T-helper 17 cell (primary cell): ENCODE results near the gene ALG1. TPM values are rescaled to one million over a fixed set of nuclear protein-coding genes. Genes with fewer than 3 reads are reported as not detected.

Source experiments
- ATAC-seq: fragments of 150-1000 bp; cut with Tn5 transposase; 2 replicates; pipeline ENCODE4 v1.10.0; 2021; ENCODE audit warnings: mild to moderate bottlenecking, moderate library complexity
- DNase-seq, 3 donors: peaks; one replicate each; pipeline versions ENCODE4 v3.0.0 to v3.0.0-alpha.2; 2020 to 2021
- H3K9me3 ChIP-seq: one replicate; pipeline ENCODE4 v1.7.0; 2013; ENCODE audit warnings: low read length, mild to moderate bottlenecking; ENCODE audit not compliant: control insufficient read depth, poor library complexity, severe bottlenecking
- H3K27ac Mint-ChIP-seq: one replicate; pipeline ENCODE4 v1.8.0; 2022; ENCODE audit warnings: mild to moderate bottlenecking, moderate library complexity, mixed read lengths
- H3K27me3 Mint-ChIP-seq: one replicate; pipeline ENCODE4 v1.8.0; 2022; ENCODE audit warnings: mixed read lengths
- H3K36me3 Mint-ChIP-seq: one replicate; pipeline ENCODE4 v1.8.0; 2022; ENCODE audit warnings: low read depth, mixed read lengths
- H3K4me1 Mint-ChIP-seq: one replicate; pipeline ENCODE4 v1.8.0; 2022; ENCODE audit warnings: mild to moderate bottlenecking, mixed read lengths
- H3K4me3 Mint-ChIP-seq: one replicate; pipeline ENCODE4 v1.8.0; 2022; ENCODE audit warnings: mild to moderate bottlenecking, moderate library complexity, mixed read lengths
- total RNA-seq, 4 donors: library from RNA in 2 of 4; stranded (reverse) in 2 of 4; gene quantifications; one replicate each; pipeline ENCODE4 v1.2.3 and lab custom pipeline; 2022 to 2026

Gene ALG1
- total RNA-seq, 2 donors from 2014 or later = 10.0 to 10.3 TPM

- H3K36me3 Mint-ChIP-seq = no peaks in the 10 kb centered on the region
- no peak for ATAC-seq
Observed at GRCh38 chr16:5058476-5058875, 13.2 kb upstream of the ALG1 start.

DNA sequence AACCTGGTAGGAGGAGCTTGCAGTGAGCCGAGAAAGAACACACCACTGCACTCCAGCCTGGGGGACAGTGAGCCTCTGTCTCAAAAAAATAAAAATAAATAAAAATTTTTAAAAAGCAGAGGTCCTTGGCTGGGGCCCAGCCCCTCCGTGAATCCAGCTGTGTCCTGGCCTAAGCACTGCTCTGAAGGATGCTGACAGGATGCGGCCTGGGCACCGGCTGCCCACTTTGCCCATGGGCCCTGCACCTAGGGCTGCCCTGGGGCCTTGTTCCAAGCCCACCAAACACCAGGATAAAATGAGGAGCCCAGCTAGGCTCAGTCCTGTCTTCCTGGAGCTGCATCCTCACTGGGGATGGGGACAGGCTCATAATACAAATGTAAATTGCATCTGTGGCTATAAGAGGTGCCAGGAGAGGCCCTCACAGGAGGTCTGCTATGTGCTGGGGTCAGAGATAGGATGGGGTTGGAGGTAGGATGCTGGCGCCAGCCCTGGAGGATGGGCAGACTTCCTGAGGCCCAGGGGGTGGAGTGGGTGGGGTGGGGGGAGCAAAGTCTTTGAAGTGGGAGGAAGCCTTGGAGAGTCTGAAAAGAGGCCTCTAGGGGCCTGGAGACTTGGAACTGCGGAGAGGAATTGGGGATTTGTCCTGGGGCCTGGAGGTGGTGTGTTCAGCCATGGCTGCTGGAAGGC is 12.1 kb upstream of the ALG1 start:
- Mint-ChIP-seq H3K27me3 (peaks cover 9% of the 10 kb centered on the region), H3K4me1 (peaks cover 4% of the 10 kb centered on the region), H3K36me3 (no peaks in the 10 kb centered on the region), H3K27ac (no peak overlapping the region), H3K4me3 (no peak overlapping the region)
- DNase-seq (no peak), ATAC-seq (no peak)
- no peaks in the 10 kb centered on the region for H3K9me3 ChIP-seq

More at GRCh38 chr16:5058476-5058875, 13.2 kb upstream of the ALG1 start:
- DNase-seq = no peak
- no peak overlapping the region for H3K4me3 Mint-ChIP-seq
- peaks cover 9% of the 10 kb centered on the region for H3K27me3 Mint-ChIP-seq
- H3K4me1 Mint-ChIP-seq = peaks cover 4% of the 10 kb centered on the region
- H3K27ac Mint-ChIP-seq = no peak overlapping the region
- no peaks in the 10 kb centered on the region for H3K9me3 ChIP-seq

GRCh38 chr16:5060073-5060641 is 11.5 kb upstream of the ALG1 start:
- peaks cover 9% of the 10 kb centered on the region for H3K27me3 Mint-ChIP-seq
- no peak overlapping the region for H3K4me3 Mint-ChIP-seq
- H3K4me1 Mint-ChIP-seq = peaks cover 4% of the 10 kb centered on the region
- ATAC-seq = no peak
- H3K9me3 ChIP-seq = no peaks in the 10 kb centered on the region
- no peak overlapping the region for H3K27ac Mint-ChIP-seq
- H3K36me3 Mint-ChIP-seq = no peaks in the 10 kb centered on the region
- no peak for DNase-seq

DNA sequence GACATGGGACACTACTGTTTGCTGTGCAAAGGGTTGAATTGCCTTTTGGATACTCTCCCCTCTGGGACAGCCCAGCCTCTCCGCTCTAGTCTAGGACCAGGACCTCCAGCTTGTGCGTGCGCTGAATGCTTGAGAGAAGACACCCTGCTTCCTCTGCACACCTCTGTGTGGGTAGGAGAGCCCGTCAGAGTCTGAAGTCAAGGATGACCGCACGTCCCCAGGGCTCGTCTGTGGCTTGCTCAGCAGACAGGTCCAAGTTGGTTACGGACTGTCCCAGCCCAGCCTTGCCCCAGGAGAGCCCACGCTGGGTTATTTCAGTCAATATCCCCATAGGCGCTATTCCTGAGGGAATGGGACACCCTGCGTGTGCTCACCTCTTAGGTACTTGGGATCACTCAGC is 9.6 kb upstream of the ALG1 start:
- Mint-ChIP-seq H3K27ac (no peak overlapping the region), H3K4me1 (peaks cover 4% of the 10 kb centered on the region), H3K27me3 (peaks cover 9% of the 10 kb centered on the region), H3K36me3 (no peaks in the 10 kb centered on the region), H3K4me3 (no peak overlapping the region)
- DNase-seq (no peak), ATAC-seq (no peak)
- no peaks in the 10 kb centered on the region for H3K9me3 ChIP-seq

GRCh38 chr16:5062790-5063765 is 8.6 kb upstream of the ALG1 start:
- H3K4me3 Mint-ChIP-seq = no peak overlapping the region
- peaks cover 9% of the 10 kb centered on the region for H3K27me3 Mint-ChIP-seq
- no peaks in the 10 kb centered on the region for H3K9me3 ChIP-seq
- DNase-seq (no peak), ATAC-seq (no peak)
- no peak overlapping the region for H3K27ac Mint-ChIP-seq
- H3K36me3 Mint-ChIP-seq = no peaks in the 10 kb centered on the region
- H3K4me1 Mint-ChIP-seq = peaks cover 4% of the 10 kb centered on the region

GRCh38 chr16:5064915-5065314 is 6.7 kb upstream of the ALG1 start:
- Mint-ChIP-seq H3K4me1 (peaks cover 4% of the 10 kb centered on the region), H3K27ac (no peak overlapping the region), H3K27me3 (peaks cover 9% of the 10 kb centered on the region), H3K4me3 (no peak overlapping the region), H3K36me3 (no peaks in the 10 kb centered on the region)
- no peaks in the 10 kb centered on the region for H3K9me3 ChIP-seq
- ATAC-seq (no peak), DNase-seq (no peak)

DNA sequence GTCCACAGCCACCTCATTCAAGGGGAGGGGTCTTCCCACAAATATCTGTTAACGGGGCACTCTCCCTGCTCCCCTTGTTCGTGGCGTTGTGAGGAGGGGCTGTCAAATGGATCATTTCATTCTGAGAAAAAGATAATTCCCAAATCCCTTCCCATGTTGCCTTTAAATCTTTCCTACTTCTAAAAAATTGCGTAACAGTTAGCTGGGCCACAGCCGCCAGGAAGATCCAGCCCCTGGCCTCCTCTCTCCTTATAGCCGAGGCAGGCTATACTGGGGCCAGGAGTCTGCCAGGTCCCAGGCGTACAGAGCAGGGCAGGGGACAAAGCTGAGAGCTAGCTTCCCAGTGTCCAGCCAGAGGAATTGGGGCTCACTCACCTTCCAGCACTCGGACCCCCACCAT is 6.3 kb upstream of the ALG1 start:
- DNase-seq (no peak), ATAC-seq (no peak)
- no peak overlapping the region for H3K27ac Mint-ChIP-seq
- no peaks in the 10 kb centered on the region for H3K36me3 Mint-ChIP-seq
- no peaks in the 10 kb centered on the region for H3K9me3 ChIP-seq
- peaks cover 9% of the 10 kb centered on the region for H3K27me3 Mint-ChIP-seq
- peaks cover 4% of the 10 kb centered on the region for H3K4me1 Mint-ChIP-seq
- H3K4me3 Mint-ChIP-seq = no peak overlapping the region

- no peak for ATAC-seq
- Mint-ChIP-seq H3K36me3 (no peaks in the 10 kb centered on the region), H3K27me3 (peaks cover 9% of the 10 kb centered on the region)
Observed at GRCh38 chr16:5065813-5066212, 5.8 kb upstream of the ALG1 start, which contains the start of gene C16orf89. Gene C16orf89 (minus strand): TSS chr16:5065956. CDS start chr16:5065908, 48 bp downstream.

GRCh38 chr16:5066511-5066910 is 5.1 kb upstream of the ALG1 start:
- DNase-seq (no peak), ATAC-seq (no peak)
- peaks cover 9% of the 10 kb centered on the region for H3K27me3 Mint-ChIP-seq
- H3K27ac Mint-ChIP-seq = no peak overlapping the region
- H3K4me1 Mint-ChIP-seq = peaks cover 10% of the 10 kb centered on the region
- H3K9me3 ChIP-seq = no peaks in the 10 kb centered on the region
- H3K4me3 Mint-ChIP-seq = no peak overlapping the region
- no peaks in the 10 kb centered on the region for H3K36me3 Mint-ChIP-seq

More at GRCh38 chr16:5065813-5066212, 5.8 kb upstream of the ALG1 start, which contains the start of gene C16orf89:
- Mint-ChIP-seq H3K4me1 (peaks cover 4% of the 10 kb centered on the region), H3K27ac (no peak within 1 kb of the TSS), H3K4me3 (no peak within 1 kb of the TSS)
- no peak for DNase-seq
- H3K9me3 ChIP-seq = no peaks in the 10 kb centered on the region

- no peak overlapping the region for H3K27ac Mint-ChIP-seq
- H3K4me1 Mint-ChIP-seq = peaks cover 16% of the 10 kb centered on the region
- no peak overlapping the region for H3K4me3 Mint-ChIP-seq
- H3K9me3 ChIP-seq = no peaks in the 10 kb centered on the region
- ATAC-seq = no peak
- DNase-seq = no peak
- H3K27me3 Mint-ChIP-seq = no peaks in the 10 kb centered on the region
- H3K36me3 Mint-ChIP-seq = no peaks in the 10 kb centered on the region
Observed at GRCh38 chr16:5069048-5069447, 2.6 kb upstream of the ALG1 start.

DNA sequence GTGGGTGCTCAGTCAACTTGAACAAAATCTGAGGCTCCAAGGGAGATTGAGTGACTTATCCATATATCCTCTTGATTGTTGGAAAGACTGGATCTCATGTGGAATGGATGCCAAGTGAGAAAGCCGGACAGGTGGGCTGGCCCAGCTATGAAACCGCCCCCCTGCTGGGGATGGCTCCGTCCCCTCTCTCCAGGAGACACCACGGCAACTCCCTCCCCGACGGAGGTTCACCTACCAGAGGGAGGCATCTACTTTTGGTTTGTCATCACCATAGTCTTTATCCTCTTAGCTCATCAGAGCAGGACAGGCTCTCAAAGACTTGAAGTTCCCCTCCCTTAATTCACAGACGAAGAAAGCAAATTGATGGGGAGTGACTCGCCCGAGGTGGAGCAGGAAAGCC is 1.8 kb upstream of the ALG1 start:
- H3K36me3 Mint-ChIP-seq = no peaks in the 10 kb centered on the region
- H3K4me3 Mint-ChIP-seq = peak overlapping the region; percentile 45
- no peaks in the 10 kb centered on the region for H3K27me3 Mint-ChIP-seq
- no peaks in the 10 kb centered on the region for H3K9me3 ChIP-seq
- H3K27ac Mint-ChIP-seq = peak overlapping the region; percentile 97
- ATAC-seq = no peak
- H3K4me1 Mint-ChIP-seq = peaks cover 16% of the 10 kb centered on the region
- no peak for DNase-seq

GRCh38 chr16:5070431-5071186 is 1.0 kb upstream of the ALG1 start:
- no peaks in the 10 kb centered on the region for H3K27me3 Mint-ChIP-seq
- H3K27ac Mint-ChIP-seq = peak overlapping the region; percentile 97
- no peak for DNase-seq
- H3K4me3 Mint-ChIP-seq = peak overlapping the region; percentile 45
- H3K9me3 ChIP-seq = no peaks in the 10 kb centered on the region
- no peak for ATAC-seq
- peaks cover 16% of the 10 kb centered on the region for H3K4me1 Mint-ChIP-seq
- peaks cover 4% of the 10 kb centered on the region for H3K36me3 Mint-ChIP-seq

GRCh38 chr16:5071341-5071680 is 332 bp upstream of the ALG1 start:
- Mint-ChIP-seq H3K27ac (peak overlapping the region; percentile 97), H3K27me3 (no peaks in the 10 kb centered on the region), H3K36me3 (peaks cover 4% of the 10 kb centered on the region), H3K4me1 (peaks cover 16% of the 10 kb centered on the region), H3K4me3 (peak overlapping the region; percentile 96)
- DNase-seq (no peak), ATAC-seq (no peak)
- no peaks in the 10 kb centered on the region for H3K9me3 ChIP-seq
